BLaER1 (cell line): ENCODE results near the gene OTX2.

Source experiments
- H3K27ac ChIP-seq: shearing (Covaris generic); formaldehyde crosslinking; 2 replicates; pipeline ENCODE4 v1.8.1; 2022
- H3K27me3 ChIP-seq: shearing (Covaris generic); formaldehyde crosslinking; 2 replicates; pipeline ENCODE4 v1.8.1; 2022
- H3K36me3 ChIP-seq: shearing (Covaris generic); formaldehyde crosslinking; 2 replicates; pipeline ENCODE4 v1.8.1; 2022
- H3K4me1 ChIP-seq: shearing (Covaris generic); formaldehyde crosslinking; 2 replicates; pipeline ENCODE4 v1.8.1; 2022
- H3K4me2 ChIP-seq: shearing (Covaris generic); formaldehyde crosslinking; 2 replicates; pipeline ENCODE4 v1.8.1; 2022
- H3K4me3 ChIP-seq: shearing (Covaris generic); formaldehyde crosslinking; 2 replicates; pipeline ENCODE4 v1.8.1; 2022
- H3K9ac ChIP-seq: shearing (Covaris generic); formaldehyde crosslinking; 2 replicates; pipeline ENCODE4 v1.8.1; 2022
- H3K9me3 ChIP-seq: shearing (Covaris generic); formaldehyde crosslinking; 2 replicates; pipeline ENCODE4 v1.8.1; 2022
- H4K20me1 ChIP-seq: shearing (Covaris generic); formaldehyde crosslinking; 2 replicates; pipeline ENCODE4 v1.8.1; 2022
- Cebpa-rat ChIP-seq: shearing (Covaris generic); IDR thresholded peaks from 2 replicates; pipeline ENCODE4 v1.8.1; 2022

The OTX2 gene

GRCh38 chr14:56805992-56806727, 4.1 kb downstream of the OTX2 start:
- H3K27me3 ChIP-seq, result peaks cover 76% of the 10 kb centered on the region
- no peak for TF ChIP-seq Cebpa-rat
- no peaks in the 10 kb centered on the region for H4K20me1 ChIP-seq
- no peaks in the 10 kb centered on the region for H3K36me3 ChIP-seq
- no peak overlapping the region for H3K4me3 ChIP-seq
- peaks cover 9% of the 10 kb centered on the region; the same call in 1 of the 2 replicates for H3K4me1 ChIP-seq
- H3K27ac ChIP-seq, result no peak overlapping the region
- H3K9ac ChIP-seq, result no peak overlapping the region
- H3K9me3 ChIP-seq, result peaks cover 51% of the 10 kb centered on the region
- no peak overlapping the region for H3K4me2 ChIP-seq

- TF ChIP-seq Cebpa-rat, result no peak
- peaks cover 9% of the 10 kb centered on the region; the same call in 1 of the 2 replicates for H3K4me1 ChIP-seq
- H4K20me1 ChIP-seq, result no peaks in the 10 kb centered on the region
- no peaks in the 10 kb centered on the region for H3K36me3 ChIP-seq
- no peak overlapping the region for H3K4me3 ChIP-seq
- H3K27me3 ChIP-seq, result peaks cover 69% of the 10 kb centered on the region
- H3K4me2 ChIP-seq, result no peak overlapping the region
- H3K9me3 ChIP-seq, result peaks cover 51% of the 10 kb centered on the region
- no peak overlapping the region for H3K9ac ChIP-seq
- no peak overlapping the region for H3K27ac ChIP-seq
These were observed 4.9 kb downstream of the OTX2 start for GRCh38 chr14:56805201-56805991.

- TF ChIP-seq Cebpa-rat, result no peak
These were observed 6.3 kb downstream of the OTX2 start for GRCh38 chr14:56803816-56804535.

GRCh38 chr14:56801920-56802319, 8.4 kb downstream of the OTX2 start:
- Histone ChIP-seq H3K9me3 (peaks cover 44% of the 10 kb centered on the region), H4K20me1 (no peaks in the 10 kb centered on the region), H3K36me3 (no peaks in the 10 kb centered on the region), H3K27me3 (peaks cover 36% of the 10 kb centered on the region), H3K9ac (no peak overlapping the region), H3K27ac (no peak overlapping the region), H3K4me1 (peaks cover 9% of the 10 kb centered on the region; the same call in 1 of the 2 replicates), H3K4me3 (no peak overlapping the region), H3K4me2 (no peak overlapping the region)
- no peak for TF ChIP-seq Cebpa-rat

More at GRCh38 chr14:56803816-56804535, 6.3 kb downstream of the OTX2 start:
- Histone ChIP-seq H3K27me3 (peaks cover 56% of the 10 kb centered on the region), H3K4me2 (no peak overlapping the region), H3K4me1 (peaks cover 9% of the 10 kb centered on the region; the same call in 1 of the 2 replicates), H3K27ac (no peak overlapping the region), H3K9ac (no peak overlapping the region), H3K9me3 (peaks cover 42% of the 10 kb centered on the region), H3K36me3 (no peaks in the 10 kb centered on the region), H3K4me3 (no peak overlapping the region), H4K20me1 (no peaks in the 10 kb centered on the region)

- Histone ChIP-seq H3K4me3 (no peak overlapping the region), H3K9ac (no peak overlapping the region), H3K36me3 (no peaks in the 10 kb centered on the region), H3K4me2 (no peak overlapping the region), H3K27ac (no peak overlapping the region), H3K27me3 (peaks cover 12% of the 10 kb centered on the region), H3K9me3 (peaks cover 42% of the 10 kb centered on the region), H3K4me1 (no peaks in the 10 kb centered on the region), H4K20me1 (no peaks in the 10 kb centered on the region)
- TF ChIP-seq Cebpa-rat, result no peak
These were observed 11.0 kb downstream of the OTX2 start for GRCh38 chr14:56799343-56799645.

- Histone ChIP-seq H3K36me3 (no peaks in the 10 kb centered on the region), H3K27ac (no peak overlapping the region), H3K9me3 (peaks cover 43% of the 10 kb centered on the region), H4K20me1 (no peaks in the 10 kb centered on the region), H3K27me3 (peaks cover 6% of the 10 kb centered on the region), H3K4me2 (no peak overlapping the region), H3K4me1 (no peaks in the 10 kb centered on the region), H3K9ac (no peak overlapping the region), H3K4me3 (no peak overlapping the region)
- no peak for TF ChIP-seq Cebpa-rat
These were observed 11.6 kb downstream of the OTX2 start for GRCh38 chr14:56798447-56799342.

- H3K4me2 ChIP-seq, result no peak overlapping the region
- peaks cover under 1% of the 10 kb centered on the region for H3K27me3 ChIP-seq
These were observed 12.5 kb downstream of the OTX2 start for GRCh38 chr14:56797569-56798446.

GRCh38 chr14:56797003-56797568, 13.2 kb downstream of the OTX2 start:
- Histone ChIP-seq H3K27me3 (no peaks in the 10 kb centered on the region; the same call in 1 of the 2 replicates), H4K20me1 (no peaks in the 10 kb centered on the region), H3K4me1 (no peaks in the 10 kb centered on the region), H3K4me3 (no peak overlapping the region), H3K36me3 (no peaks in the 10 kb centered on the region), H3K27ac (no peak overlapping the region), H3K4me2 (no peak overlapping the region), H3K9me3 (peaks cover 43% of the 10 kb centered on the region), H3K9ac (no peak overlapping the region)
- TF ChIP-seq Cebpa-rat, result no peak

More at GRCh38 chr14:56797569-56798446, 12.5 kb downstream of the OTX2 start:
- Histone ChIP-seq H3K4me1 (no peaks in the 10 kb centered on the region), H3K4me3 (no peak overlapping the region), H3K9ac (no peak overlapping the region), H3K9me3 (peaks cover 43% of the 10 kb centered on the region), H3K27ac (no peak overlapping the region), H3K36me3 (no peaks in the 10 kb centered on the region), H4K20me1 (no peaks in the 10 kb centered on the region)
- no peak for TF ChIP-seq Cebpa-rat
